ENCODE data around the gene RSRC1.

GRCh38 chr3:158505117-158505516 lies 395.2 kb downstream of the RSRC1 start:
- no peak for TF ChIP-seq POLR2A (IDR thresholded peaks at IDR 0.05)
- no peak for TF ChIP-seq CTCF (IDR thresholded peaks at IDR 0.05)
